SK-MEL-5 (cell line): ENCODE results near the gene NOS1AP. TPM values are rescaled to one million over a fixed set of nuclear protein-coding genes. Genes with fewer than 3 reads are reported as not detected.
"Not testable (repeated sequence)": the region's sequence is repeated elsewhere in the genome, so short reads cannot be mapped to it uniquely, and the experiment has no call there.

Source experiments
- DNase-seq: peaks from one replicate; pipeline ENCODE4 v3.0.0-alpha.2; 2016; ENCODE audit warnings: low read depth, low spot score
- in situ Hi-C: cut with HindIII; loops from 2 replicates; pipeline ENCODE4 v1.10.0; 2016; ENCODE audit warnings: low sequenced_read_pairs, high pct_unique_total_duplicates, low pct_unique_long_range_greater_than_20kb
- total RNA-seq: library from RNA; depleted of rRNA; stranded (reverse); fragments of >200 nt; shearing (Covaris generic); gene quantifications from 2 replicates; pipeline ENCODE4 v1.2.3, GENCODE V29; 2014

NOS1AP gene
- total RNA-seq, 1 experiment from 2014 or later: 0.29 TPM

DNA sequence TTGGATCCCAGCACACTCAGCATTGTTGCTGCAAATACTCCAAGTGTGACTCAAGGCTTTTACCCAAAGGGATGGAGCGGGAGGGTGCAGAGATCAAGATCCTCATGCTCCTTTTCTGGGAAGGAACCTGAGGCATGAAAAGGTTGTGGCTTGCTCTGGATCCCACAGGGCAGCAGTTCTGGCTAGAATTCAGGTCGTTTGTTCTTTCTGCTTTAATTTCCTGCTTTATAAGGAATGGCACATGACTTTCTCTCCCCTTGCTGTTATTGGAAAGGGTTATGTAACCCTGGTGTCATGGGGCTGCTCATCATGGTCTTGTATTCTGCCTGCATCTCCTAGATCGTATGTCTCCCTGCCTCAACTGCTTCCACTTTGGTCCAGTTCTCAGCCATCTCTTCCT is 101.6 kb downstream of the NOS1AP start:
- in situ Hi-C loops: no loop called here

DNA sequence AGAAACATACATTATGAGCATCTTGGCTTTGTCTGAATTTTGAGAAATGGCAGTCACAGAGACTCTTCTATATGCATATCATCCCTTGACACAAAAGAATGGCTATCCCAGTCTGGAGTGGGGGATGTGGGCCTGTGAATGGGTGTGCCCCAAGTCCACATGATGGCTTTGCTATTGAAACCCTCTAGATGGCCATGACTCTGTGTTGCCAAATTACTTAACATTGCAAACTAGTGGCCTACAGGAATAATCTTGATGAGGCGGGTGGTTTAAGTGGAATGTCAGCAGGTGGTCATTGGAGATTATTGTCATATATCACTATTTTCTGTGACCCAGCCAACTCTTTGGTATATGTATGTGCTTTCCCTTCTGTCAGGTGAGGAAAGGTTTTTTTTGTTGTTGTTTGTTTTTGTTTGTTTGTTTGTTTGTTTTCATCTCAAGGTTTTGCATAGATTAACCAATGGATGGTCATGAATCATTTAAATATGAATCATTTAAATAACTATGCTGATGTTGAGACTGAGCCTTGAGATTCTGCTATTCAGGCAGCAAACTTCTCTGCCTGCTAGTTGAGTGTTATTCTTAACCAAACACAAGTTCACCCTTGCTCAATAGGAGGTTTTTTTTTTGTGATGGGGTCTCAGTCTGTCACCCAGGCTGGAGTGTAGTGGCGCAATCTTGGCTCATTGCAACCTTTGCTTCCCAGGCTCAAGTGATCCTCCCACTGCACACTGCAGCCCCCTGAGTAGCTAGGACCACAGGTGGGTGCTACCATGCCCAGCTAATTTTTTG is 103.0 kb downstream of the NOS1AP start:
- in situ Hi-C loops: no loop called here
- no peak for DNase-seq

More for the DNA sequence above, 101.6 kb downstream of the NOS1AP start:
- no peak for DNase-seq

DNA sequence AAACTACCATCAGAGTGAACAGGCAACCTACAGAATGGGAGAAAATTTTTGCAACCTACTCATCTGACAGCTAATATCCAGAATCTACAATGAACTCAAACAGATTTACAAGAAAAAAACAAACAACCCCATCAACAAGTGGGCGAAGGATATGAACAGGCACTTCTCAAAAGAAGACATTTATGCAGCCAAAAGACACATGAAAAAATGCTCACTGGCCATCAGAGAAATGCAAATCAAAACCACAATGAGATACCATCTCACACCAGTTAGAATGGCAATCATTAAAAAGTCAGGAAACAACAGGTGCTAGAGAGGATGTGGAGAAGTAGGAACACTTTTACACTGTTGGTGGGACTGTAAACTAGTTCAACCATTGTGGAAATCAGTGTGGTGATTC is 104.1 kb downstream of the NOS1AP start:
- in situ Hi-C loops, DNase-seq: not testable (repeated sequence)

DNA sequence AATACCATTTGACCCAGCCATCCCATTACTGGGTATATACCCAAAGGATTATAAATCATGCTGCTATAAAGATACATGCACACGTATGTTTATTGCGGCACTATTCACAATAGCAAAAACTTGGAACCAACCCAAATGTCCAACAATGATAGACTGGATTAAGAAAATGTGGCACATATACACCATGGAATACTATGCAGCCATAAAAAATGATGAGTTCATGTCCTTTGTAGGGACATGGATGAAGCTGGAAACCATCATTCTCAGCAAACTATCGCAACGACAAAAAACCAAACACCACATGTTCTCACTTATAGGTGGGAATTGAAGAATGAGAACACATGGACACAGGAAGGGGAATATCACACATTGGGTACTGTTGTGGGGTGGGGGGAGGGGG is 104.5 kb downstream of the NOS1AP start:
- in situ Hi-C loops: not testable (repeated sequence)

DNA sequence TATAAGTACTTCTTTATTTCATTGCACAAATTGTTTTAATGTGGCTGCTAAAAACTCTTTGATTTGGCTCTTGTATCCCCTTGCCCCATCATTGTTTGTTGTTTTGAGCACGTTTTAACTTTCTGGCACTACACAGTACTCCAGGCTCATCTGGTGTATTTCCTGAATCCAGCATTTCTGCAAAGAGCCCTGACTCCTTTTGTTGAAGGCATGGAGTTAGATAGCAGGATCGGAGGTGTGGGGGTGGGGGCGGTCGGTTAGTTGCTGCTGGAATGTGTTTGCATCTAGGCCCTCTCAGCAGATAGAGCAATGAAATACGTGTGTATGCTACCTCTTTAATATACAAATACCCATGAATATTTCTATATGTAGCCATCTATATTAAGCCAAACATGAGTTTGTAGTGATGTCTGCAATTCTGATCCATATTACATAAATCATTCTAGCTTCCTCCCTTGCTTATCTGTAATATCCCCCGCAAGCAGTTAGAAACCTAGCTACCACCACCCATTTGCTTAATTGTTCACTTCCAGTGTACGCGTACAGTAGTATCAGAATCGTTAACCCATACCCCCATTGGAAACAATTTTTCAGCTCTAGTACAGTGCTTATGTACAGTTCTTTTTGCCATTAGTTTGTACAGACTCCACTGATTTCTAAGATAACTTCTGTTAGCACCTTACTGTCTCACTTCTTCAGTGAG is 106.0 kb downstream of the NOS1AP start:
- in situ Hi-C loops: no loop called here
- DNase-seq: no peak

More for the DNA sequence above, 104.5 kb downstream of the NOS1AP start:
- DNase-seq: not testable (repeated sequence)

DNA sequence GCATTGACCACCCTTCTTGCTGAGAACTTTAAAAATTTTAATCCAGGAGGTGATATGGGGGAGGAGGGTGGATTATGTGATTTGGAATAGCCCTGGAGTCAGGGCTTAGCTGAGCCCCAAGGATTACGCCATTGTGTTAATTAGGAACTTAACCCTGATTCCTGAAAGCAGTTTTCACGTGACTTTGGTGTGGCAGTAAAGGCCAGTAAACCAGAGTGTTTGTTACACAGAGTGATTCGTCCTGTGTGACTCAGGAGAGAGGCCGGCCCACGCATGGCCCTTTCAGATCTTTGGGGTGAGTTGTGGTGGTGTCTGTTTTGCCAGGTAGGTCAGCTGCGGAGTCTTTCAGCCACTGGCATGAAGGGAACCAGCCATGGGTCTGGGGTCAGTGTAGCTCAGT is 107.6 kb downstream of the NOS1AP start:
- in situ Hi-C loops: no loop called here
- DNase-seq: no peak

DNA sequence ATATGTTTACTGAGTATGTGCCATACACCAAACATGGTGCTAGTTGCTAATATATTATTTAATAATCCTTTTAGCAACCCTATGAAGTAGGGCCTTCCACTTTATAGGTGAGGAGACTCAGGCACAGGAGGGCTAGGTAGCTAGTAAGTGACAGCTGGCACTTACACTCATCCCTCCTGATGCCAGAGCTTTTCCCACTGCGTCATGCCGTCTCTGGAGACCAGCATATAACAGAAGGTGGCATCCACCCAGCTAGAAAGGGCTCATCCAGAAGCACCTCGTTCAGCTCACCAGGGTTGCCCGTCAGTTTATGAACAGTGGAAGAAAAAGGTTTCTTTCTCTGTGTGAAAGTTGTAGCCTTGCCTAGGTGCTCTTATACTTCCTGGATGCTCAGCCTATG is 108.9 kb downstream of the NOS1AP start:
- in situ Hi-C loops: no loop called here
- no peak for DNase-seq

DNA sequence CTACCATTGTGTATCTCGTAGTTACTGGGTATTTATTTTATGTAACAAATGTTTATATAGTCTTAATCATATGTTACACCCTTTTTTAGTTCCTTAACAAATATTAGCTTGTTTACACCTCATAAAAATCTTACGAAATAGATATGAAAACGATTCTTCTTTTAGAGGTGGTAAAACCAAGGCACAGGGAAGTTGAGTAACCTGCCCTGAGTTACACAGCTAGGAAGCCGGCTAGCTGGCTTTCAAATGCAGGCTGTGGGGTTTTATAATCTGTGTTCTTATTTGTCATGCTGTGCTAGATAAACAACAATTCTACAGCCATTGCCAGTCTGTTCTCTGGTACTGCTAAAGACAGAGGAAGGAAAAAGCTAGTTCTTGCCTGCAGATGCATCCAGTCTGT is 109.6 kb downstream of the NOS1AP start:
- no peak for DNase-seq
- in situ Hi-C loops: no loop called here

DNA sequence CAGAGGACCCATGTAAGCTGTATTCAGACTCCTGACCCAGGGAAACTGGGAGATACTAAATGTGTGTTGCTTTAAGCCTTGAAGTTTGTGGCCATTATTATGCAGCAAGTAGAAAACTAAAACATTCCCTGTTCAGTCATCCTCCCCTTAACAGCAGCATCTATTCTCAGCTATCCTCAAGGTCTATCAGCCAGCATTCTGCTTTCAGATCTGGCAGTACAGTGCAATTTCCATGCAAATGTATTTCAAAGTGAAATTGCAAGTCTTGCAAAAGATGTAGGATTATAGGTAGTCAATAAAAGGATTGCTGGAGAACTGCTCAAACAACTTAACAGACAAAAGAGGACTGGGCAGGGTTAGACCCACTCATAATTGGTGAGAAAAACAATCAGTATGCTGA is 111.3 kb downstream of the NOS1AP start:
- in situ Hi-C loops: no loop called here

DNA sequence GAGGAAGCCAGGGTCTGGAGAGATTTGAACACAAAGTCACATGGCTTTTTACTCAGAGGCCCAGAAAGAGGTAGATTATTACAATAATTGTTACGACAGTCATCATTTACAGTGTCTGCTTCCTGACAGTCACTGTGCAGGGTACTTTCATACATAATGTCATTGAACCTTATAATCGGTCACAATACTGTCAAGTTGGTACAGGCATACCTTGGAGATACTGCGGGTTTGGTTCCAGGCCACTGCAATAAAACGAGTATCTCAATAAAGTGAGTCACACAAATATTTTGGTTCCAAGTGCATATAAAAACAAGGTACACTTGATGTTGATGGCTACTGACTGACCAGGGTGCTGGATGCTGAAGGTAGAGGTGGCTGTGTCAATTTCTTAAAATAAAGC is 112.6 kb downstream of the NOS1AP start:
- in situ Hi-C loops: no loop called here
- no peak for DNase-seq

More for the DNA sequence above, 111.3 kb downstream of the NOS1AP start:
- no peak for DNase-seq

DNA sequence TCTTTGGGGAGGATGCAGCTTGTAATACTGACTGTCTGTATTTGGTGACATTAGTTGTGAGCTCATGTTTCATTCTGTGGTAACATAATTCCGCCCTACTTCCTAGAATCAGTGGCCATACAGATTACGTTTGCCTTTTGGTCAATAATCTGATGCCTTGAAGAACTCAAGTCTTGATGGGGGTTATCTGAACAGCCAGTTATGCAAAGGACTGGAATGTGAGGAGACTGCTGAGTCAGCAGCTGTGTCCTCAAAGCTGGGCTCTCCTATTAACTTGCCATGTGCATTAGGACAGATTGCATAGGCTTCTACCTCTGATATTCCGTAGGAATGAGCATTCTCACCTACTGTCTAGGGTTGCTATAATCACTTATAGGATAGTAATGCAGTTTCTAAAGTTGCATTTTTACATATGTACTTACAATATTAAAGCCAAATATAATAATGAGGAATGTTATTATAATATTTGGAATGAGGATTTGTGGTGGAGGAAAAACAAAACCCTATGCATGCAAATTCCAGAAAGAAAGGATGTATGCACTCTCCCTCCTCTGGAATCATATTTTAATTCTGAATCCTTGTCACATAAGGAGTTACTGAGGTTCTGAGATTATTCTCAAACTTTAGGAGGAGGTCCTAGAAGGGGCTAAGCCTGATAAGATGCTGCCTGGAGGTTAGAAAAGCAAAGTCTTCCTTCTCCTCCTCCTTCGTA is 116.0 kb downstream of the NOS1AP start:
- in situ Hi-C loops: no loop called here

DNA sequence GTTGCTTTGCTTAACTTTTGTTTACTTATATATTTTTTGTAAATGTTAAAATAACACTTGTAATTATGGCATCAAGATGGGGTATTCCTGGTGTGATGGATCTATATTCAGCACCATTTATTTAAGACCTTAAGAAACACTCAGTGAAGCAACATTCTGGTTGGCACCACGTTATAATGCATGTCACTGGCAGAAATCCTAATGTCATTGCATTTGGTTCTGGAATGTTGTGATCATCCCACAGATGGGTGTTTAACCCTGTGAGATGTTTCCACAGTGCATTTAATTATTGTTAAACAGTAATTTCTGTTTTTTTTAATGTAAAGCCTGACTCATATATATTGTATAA is 116.5 kb downstream of the NOS1AP start:
- in situ Hi-C loops: no loop called here
- DNase-seq: no peak

More for the DNA sequence above, 116.0 kb downstream of the NOS1AP start:
- DNase-seq: no peak

DNA sequence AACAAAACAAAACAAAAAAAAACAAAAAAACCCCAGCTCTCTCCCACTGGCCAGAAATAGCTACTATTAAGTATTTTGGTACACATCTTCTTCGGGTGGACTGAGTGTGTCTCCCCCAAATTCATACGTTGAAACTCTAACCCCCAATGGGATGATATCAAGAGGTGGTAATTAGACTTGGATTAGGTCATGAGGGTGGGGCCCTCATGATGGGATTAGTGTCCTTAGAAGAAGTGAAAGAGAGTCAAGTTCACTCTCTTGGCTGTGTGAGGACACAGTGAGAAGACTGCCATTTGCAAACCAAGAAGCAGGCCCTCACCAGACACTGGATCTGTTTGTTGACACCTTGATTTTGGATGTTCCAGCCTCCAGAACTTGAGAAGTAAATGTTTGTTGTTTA is 116.9 kb downstream of the NOS1AP start:
- DNase-seq: no peak
- in situ Hi-C loops: no loop called here

DNA sequence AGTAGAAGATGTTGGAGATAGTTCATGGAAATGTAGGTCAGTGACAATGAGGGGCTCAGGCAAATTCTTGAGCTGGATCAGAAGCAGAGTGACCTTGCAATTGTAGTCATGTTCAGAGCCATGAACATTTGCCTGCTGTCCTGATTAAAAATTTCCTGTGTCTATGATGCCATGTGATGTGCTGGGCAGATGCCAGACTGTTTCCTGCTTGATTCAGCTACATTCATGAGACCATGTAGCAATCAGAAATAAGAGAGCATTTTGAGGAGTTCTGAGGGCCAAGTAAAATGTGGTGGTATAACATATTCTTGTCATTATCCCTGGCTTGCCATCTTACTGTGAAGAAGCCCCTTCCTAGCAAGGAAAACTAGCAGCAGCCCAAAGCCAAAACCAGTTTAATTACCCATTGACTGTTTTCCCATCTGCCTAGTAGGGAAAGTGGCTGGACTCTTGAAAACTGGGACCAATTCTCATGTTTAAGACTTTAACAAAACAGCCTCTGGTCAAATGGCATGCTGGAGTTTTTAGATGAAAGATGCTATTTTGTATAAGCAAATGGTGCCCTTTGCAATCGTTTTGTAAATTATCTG is 118.3 kb downstream of the NOS1AP start:
- DNase-seq: peak; percentile 31

DNA sequence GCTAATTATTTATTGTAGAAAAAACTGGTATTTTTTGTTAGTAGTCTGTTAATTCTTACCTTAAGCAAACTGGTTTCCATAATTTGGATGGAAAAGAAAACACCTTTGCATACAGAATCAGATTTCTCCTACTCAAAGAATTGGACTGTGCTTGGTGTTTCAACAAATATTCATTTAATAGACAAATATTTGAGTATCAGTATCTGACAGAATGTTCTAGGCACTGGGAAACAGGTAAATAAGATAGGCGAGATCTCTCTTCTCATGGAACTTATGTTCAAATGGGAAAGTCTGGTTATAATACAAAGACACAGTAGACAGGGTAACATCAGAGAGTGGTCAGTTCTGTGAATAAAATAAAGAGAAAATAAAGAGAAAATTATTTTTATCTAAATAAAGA is 119.9 kb downstream of the NOS1AP start:
- in situ Hi-C loops: no loop called here

More for the DNA sequence above, 118.3 kb downstream of the NOS1AP start:
- in situ Hi-C loops: no loop called here

DNA sequence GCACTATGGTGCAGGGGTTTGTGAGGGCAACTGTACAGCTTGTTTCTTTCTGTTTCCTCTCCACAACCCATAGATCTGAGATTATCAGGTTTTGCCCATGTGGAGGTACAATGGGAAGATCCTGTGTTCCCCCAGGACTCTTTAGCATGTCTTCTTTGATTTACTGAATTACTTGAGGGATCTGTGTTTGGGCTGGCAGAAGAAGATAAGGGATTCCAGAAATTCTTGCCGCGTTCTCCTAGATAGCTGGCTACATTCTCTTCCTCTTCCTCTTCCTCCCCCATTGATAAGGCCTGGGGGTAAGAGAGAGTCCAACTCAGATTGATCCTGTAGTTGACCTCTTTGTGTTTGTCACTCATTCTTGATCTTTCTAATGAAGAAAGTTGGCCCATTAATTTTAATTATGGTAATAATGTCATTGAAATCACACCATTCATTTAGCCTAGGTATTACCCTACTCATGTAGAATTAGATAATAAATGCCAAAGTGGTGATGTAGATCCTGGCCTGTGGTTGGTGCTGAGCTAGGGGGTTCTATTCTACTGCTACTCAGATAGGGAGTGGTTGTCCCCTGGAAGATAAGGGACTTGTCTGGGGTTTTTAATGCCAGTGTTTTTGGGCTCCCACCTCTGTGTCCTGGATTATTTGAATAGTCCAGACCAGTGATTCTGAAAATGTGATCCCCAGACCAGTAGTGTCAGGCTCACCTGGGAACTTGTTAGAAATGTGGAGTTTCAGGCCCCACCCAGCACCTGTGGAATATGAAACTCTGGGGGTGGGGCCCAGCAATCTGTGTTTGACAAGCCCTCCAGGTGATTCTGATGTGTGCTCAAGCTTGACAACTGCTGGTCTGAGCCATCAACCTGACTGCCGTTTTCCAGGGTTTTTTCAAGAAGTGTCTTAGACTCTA is 122.2 kb downstream of the NOS1AP start:
- in situ Hi-C loops: no loop called here
- no peak for DNase-seq

More for the DNA sequence above, 119.9 kb downstream of the NOS1AP start:
- DNase-seq: no peak

DNA sequence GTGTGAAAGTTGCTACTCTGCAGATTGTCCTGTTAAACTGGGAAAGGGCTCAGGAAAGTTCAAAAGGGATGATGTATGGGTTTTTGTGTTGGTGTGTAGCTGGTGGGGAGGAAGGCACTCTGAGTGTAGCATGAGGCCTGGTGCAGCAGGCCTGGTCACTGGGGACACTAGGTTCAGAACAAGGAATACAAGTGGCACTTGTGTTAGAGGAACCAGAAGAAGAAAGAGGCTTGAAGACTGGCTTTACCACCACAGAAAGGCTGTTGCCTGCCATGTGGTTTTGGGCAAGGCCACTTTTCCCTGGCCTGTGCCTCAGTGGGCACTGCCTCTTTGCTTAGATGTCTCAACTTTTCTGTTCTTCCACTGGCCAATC is 122.8 kb downstream of the NOS1AP start:
- in situ Hi-C loops: no loop called here
- DNase-seq: no peak
